DMS153 treated with DMSO at 0.1 percent for 48 hours (cell line): ENCODE measurements around the gene GLO1.
"Not testable (repeated sequence)": the region's sequence is repeated elsewhere in the genome, so short reads cannot be mapped to it uniquely, and the experiment has no call there.

ENCODE experiments used
- DNase-seq: peaks from one replicate; lab custom pipeline; 2025; ENCODE audit not compliant: unreplicated experiment; lab: John Stamatoyannopoulos, UW

GLO1 gene

GRCh38 chr6:38708496-38708895 lies 5.6 kb upstream of the GLO1 start:
- no peak for DNase-seq

DNA sequence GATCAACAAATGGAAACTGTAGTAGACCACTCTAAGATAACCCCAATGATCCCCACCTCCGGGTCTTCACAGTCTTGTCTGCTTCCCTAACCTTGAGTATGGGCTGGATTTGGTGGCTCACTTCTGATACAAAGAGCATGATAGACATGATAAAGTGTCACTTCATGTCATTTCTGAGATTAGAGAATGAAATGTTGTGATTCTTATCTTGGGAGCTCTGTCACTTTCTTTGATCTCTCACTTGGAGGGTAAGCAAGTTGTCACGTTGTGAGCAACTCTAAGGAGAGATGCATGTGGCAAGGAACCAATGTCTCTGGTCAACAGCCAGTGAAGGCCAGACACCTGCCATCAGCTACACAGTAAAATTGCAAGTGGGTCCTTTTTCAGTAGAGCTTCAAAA lies 3.0 kb upstream of the GLO1 start:
- DNase-seq: no peak

DNA sequence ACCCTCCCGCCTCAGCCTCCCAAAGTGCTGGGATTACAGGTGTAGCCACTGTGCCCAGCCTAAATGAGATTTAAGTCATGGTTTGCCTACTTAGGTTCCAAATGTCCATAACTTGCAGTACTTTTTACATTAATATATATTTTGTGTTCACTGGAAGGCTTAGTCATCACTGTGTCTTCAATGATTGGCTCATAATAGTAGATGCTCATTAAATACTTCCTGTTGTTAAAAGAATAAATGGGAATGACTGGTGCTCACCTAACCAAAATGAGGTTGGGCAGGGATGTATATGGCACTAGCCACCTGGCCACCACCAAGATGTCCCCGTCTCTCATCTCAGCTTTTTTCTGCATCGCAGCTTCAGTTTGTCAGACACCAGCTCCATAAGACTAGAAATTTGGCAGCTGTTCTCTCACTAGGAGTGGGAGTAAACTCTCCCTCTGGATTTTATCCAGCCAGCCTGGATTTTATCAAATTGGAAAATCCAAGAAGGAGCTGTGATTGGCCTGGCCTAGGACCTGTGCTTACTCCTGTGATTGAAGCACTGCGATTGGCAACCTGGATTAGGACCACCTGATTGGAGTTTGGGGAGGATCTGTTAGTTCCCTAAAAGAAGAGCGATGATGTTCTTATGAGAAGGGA lies 1.1 kb upstream of the GLO1 start:
- no peak for DNase-seq

GRCh38 chr6:38701551-38701950 lies 1.4 kb downstream of the GLO1 start:
- DNase-seq: no peak

GRCh38 chr6:38699702-38700101 lies 3.2 kb downstream of the GLO1 start:
- DNase-seq: not testable (repeated sequence)

- DNase-seq: no peak
These were observed 5.1 kb downstream of the GLO1 start for GRCh38 chr6:38697846-38698245.

DNA sequence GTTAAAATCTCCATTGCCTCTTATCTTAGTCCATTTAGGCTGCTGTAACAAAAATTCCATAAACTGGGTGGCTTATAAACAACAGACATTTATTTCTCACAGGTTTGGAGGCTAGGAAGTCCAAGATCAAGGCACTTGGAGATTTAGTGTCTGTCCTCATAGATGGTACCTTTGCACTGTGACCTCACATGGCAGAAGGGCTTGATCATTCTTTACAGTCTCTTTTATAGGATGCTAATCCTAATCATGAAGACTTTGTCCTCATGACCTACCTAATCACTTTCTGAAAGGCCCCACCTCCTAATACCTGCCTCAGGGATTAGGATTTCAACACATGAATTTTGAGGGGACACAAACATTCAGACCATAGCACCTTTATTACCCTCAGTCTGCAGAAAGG lies 6.6 kb downstream of the GLO1 start:
- DNase-seq: no peak

- DNase-seq: no peak
These were observed 7.0 kb downstream of the GLO1 start for GRCh38 chr6:38695933-38696332.

DNA sequence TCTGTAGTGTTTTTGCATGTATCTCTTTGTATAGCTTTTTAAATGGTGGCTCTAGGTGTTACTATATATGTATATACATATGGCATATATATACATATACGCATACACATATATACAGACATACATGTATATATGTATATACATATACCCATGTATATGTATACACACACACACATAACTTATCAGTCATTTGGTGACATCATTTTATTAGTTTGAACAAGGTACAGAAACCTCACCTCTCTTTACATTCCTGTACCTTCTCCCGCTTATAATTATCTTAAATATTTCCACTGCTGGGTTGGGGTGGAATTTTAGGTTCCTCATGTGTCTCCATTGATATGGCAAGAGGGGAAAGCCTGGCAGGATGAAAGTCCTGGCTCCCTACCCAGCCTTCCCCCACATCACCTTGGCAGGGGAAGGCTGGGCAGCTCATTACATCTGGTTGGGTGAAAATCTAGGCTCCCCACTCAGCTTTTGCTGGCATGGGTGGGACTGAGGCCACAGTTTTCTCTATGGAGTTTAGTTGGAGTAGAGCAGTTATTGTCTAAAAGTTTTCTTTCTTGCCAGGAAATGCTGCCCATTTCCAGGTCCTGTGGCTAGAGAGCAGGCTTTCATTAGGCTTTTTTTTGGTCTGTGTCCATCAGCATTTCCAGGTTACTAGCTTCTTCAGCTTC lies 7.6 kb downstream of the GLO1 start:
- DNase-seq: no peak

DNA sequence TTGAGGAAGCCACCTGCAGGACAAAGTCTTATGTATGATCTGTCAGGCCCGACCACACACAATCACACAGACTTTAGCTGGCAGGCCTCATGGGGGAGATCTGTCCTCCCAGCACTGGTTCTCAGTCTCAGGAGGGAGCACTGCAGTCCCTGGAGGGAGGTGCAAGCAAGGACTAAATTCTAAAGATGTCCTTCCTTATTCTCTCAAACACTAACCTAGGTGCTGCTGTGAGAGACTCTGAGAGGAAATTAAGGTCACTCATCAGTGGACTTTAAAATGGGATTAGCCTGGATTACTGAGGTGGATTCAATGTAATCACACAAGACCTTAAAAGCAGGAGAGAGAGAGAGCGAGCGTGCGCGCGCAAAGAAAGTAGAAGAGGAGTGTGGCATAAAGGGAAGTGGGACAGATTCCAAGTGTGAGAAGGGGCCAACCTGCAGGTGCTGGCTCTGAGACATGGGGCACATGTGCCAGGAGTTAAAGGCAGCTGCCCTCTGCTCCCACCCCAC lies 14.3 kb downstream of the GLO1 start:
- DNase-seq: no peak

- no peak for DNase-seq
These were observed 15.4 kb downstream of the GLO1 start for GRCh38 chr6:38687549-38687948.

DNA sequence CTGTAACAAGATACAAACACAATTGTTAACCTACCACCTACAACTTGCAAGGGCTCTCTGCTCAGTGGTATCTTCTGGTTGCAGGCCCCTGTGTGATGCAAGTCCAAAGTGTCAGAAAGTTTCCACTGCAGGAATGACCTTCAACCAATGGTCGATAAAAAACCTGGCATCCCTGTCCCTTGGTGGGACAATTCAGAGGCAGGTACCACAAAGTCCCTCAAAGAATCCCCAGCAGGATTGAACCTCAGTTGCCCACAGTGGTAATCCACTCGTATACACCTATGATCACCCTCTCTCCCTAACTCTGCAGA lies 15.9 kb downstream of the GLO1 start:
- no peak for DNase-seq

DNA sequence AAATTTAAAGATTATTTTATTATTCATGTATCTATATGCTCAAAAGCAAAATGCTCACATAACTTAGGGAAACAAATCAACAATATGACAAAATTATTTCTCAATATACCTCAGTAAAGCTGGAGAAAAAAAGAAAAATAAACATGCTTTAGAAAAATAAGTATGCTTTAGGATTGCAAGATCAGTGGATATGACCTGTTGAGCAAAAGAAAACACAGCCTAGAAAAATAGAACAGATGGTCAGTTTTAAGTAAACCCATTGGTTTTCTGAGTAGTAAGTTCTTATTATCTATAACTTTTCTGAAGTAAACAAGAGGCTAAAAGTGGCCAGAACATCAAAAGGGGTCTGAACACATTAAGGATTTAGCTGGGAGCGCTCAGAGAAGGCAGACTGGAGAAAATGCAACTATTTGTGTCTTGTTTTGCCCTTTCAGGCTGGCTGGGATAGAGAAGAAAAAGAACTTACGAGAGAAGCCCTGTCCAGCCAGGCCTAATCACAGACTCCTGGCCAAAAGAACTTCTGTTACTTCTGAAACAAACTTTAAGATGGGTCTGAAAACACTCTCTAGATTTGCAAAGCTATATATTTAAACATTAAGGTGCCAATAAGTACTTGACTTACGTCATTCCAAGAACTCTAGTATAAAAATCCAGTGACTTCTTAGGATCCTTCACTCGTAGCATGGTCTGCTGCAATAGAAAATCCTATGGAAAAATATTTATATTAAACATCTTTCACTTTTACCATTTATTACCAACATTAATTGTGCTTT lies 16.5 kb downstream of the GLO1 start:
- no peak for DNase-seq

DNA sequence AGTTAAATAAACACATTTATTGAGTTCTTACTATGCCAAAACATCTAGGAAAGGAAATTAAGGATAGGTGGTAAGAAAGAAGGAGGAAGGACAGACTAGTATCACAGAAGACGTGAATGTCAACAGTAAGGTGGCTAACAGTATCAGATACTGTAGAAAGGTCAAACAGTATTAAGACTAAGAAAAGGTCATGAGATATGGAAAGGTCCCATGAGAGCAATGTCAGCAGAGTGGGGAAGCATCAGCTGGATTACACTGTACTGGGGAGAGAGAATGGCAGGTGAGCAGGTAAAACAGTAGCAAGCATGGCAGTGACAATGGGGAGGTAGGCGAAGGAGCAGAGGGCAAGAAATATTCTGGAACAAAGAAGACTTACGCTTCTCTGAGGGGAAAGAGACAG lies 18.0 kb downstream of the GLO1 start:
- DNase-seq: no peak

DNA sequence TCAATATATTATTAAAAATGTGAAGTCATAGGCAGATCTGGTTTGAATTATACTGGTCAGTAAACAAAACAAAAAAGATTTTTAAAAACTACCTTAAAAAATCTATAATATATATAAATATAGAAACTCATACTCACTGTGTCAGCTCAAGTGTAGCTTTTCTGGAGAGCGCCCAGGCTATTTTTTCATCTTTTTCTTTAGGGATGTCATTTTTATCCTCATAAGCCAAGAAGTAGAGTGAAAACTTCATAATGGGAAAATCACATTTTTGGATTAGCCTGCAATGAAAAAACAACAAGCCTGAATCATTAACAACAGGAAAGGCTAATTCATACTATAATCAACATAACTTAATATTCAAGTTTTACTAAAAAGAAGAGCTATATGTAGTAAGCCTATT lies 18.7 kb downstream of the GLO1 start:
- no peak for DNase-seq

DNA sequence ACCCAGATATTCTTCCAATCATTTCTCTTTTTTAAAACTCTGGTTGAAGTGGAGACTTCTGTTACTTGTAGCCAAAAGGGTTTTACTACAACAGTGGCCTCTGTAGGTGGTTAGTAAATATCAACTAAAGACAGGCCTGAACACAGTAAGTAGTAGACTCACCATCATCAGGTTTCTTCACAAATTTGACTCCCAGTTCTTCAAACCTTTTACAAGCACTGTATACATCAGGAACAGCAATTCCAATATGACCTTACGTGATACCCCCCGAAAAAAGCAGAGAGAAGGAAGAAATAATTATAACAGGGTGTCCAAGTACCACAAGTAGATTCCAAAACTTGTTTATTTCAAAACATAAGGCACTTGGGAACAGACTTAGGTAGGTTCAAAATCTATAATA lies 21.1 kb downstream of the GLO1 start:
- DNase-seq: no peak

- DNase-seq: no peak
These were observed 23.3 kb downstream of the GLO1 start for GRCh38 chr6:38679668-38680067.

GRCh38 chr6:38678178-38678760 lies 24.7 kb downstream of the GLO1 start:
- DNase-seq: no peak

DNA sequence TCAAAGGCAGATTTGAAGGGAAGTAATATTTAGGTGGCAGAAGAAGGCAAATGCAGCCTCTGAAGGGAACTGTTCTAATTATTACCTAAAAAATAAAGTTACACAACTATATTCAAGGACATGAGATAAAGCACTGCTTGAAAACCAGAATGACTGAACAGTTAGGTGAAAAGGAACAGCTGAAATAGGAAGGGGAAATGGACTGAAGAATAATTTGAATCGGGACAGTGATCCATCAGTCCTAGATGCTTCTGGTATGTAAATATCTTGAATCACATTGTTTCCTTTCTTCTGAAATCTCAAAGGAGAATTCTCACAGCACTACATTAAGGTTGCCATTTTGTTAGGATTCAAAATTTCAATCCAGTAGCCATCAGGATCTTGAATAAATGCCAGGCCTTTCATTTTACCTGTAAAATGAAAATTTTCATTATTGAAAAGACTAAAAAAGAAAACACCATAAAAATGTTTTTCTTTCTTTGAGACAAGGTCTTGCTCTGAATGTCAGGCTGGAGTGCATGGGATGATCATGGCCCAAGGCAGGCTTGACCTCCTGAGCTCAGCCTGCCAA lies 25.9 kb downstream of the GLO1 start:
- no peak for DNase-seq

GRCh38 chr6:38676236-38676973 lies 26.5 kb downstream of the GLO1 start:
- DNase-seq: no peak
